ENCODE results near the gene LARP4. TPM values are rescaled to one million over a fixed set of nuclear protein-coding genes. Genes with fewer than 3 reads are reported as not detected.

The LARP4 gene
- total and polyA plus RNA-seq, 2 experiments from 2014 or later: 59.1 to 88.8 TPM

DNA sequence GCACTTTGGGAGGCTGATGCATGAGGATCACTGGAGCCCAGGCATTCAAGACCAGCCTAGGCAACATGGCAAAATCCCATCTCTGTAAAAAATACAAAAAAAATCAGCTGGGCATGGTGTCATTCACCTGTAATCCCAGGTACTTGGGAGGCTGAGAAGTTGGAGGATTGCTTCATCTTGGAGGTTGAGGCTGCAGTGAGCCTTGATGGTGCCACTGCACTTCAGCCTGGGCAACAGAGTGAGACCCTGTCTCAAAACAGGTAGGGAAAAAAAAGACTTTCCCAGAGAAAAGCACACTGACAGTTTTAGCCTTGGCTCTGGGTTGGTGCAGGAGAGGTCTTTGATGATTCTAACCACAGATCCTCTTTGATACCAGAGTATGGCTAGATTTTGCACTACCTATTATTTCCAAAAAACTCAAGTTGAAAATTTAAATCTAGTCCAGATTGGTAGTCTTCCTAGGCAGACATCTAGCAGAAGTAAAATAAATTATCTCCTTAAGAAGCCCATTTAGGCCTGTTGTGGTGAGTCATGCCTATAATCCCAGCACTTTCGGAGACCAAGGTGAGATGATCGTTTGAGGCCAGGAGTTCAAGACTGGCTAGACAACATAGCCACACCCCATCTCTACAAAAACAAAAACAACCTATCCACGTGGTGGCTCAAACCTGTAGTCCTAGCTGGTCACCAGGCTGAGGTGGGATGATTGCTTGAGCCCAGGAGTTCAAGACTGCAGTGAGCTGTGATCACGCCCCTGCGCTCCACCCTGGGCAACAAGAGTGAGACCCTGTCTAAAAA, 18.6 kb downstream of the LARP4 start:
- Histone ChIP-seq H3K9me2 (ENCODE audit: insufficient read depth) (no peaks in the 10 kb centered on the region), H3K4me3 (no peak overlapping the region), H2AFZ (no peak overlapping the region), H3K27ac (ENCODE audit: low read depth) (peak overlapping the region; percentile 51; the same call in 1 of the 2 replicates), H3K36me3 (ENCODE audit: insufficient read depth) (no peaks in the 10 kb centered on the region), H3K4me2 (no peak overlapping the region), H3K27me3 (ENCODE audit: insufficient read depth) (no peaks in the 10 kb centered on the region), H4K20me1 (replicated peaks; ENCODE audit: insufficient read depth) (peaks cover 59% of the 10 kb centered on the region), H3F3A (replicated peaks; ENCODE audit: low read depth) (no peaks in the 10 kb centered on the region), H3K79me2 (replicated peaks; ENCODE audit: insufficient read depth) (peaks cover 100% of the 10 kb centered on the region), H3K4me1 (ENCODE audit: insufficient read depth) (no peaks in the 10 kb centered on the region)
- H3K4me3 Mint-ChIP-seq: no peak overlapping the region
- H3K27ac Mint-ChIP-seq: no peak overlapping the region
- peaks cover 8% of the 10 kb centered on the region for H3K4me1 Mint-ChIP-seq
- no peak for TF ChIP-seq ZNF331 (CRISPR knock-in tag; IDR thresholded peaks at IDR 0.05; ENCODE audit: low read depth)
- TF ChIP-seq NANOG (IDR thresholded peaks at IDR 0.05; ENCODE audit: borderline replicate concordance): no peak
- no peak for TF ChIP-seq CREB1 (CRISPR knock-in tag; IDR thresholded peaks at IDR 0.05; ENCODE audit: low read depth)
- TF ChIP-seq EZH2 (IDR thresholded peaks at IDR 0.05; ENCODE audit: low read depth, unreplicated experiment): no peak
- TF ChIP-seq ZNF462 (CRISPR knock-in tag; IDR thresholded peaks at IDR 0.05): no peak
- TF ChIP-seq POLR2AphosphoS5 (IDR thresholded peaks at IDR 0.05; ENCODE audit: low read depth): no peak
- TF ChIP-seq ETS1 (IDR thresholded peaks at IDR 0.05): no peak
- no peak for TF ChIP-seq REST (IDR thresholded peaks at IDR 0.05; ENCODE audit: unreplicated experiment)
- TF ChIP-seq ZNF114 (CRISPR knock-in tag; IDR thresholded peaks at IDR 0.05): no peak
- TF ChIP-seq EZH2phosphoT487 (IDR thresholded peaks at IDR 0.05; ENCODE audit: unreplicated experiment): no peak
- no peak for TF ChIP-seq CTCF (conservative IDR thresholded peaks at IDR 0.05; ENCODE audit: low read depth in 2 of 2)
- TF ChIP-seq JUNB (IDR thresholded peaks at IDR 0.05; ENCODE audit: unreplicated experiment): no peak
- no peak for TF ChIP-seq STAT1 (IDR thresholded peaks at IDR 0.05; ENCODE audit: unreplicated experiment)
- peaks cover 25% of the 10 kb centered on the region for H3K36me3 Mint-ChIP-seq (ENCODE audit: low read depth)
- no peak for ATAC-seq
- DNase-seq (ENCODE audit: low spot score): no peak
- no peaks in the 10 kb centered on the region for H3K9me3 Mint-ChIP-seq
- peaks cover 5% of the 10 kb centered on the region for H3K27me3 Mint-ChIP-seq (ENCODE audit: insufficient read depth, low read depth, poor library complexity)
